Progenitor cell of endocrine pancreas (in vitro differentiated cells): ENCODE data around the gene PI16. TPM values are rescaled to one million over a fixed set of nuclear protein-coding genes. Genes with fewer than 3 reads are reported as not detected.

Experiments
- DNase-seq: peaks from one replicate; pipeline ENCODE4 v3.0.0; 2021; ENCODE audit warnings: low spot score; ENCODE audit not compliant: unreplicated experiment
- H3K27ac Mint-ChIP-seq: 2 replicates; pipeline ENCODE4 v1.8.0; 2021; ENCODE audit warnings: mild to moderate bottlenecking, moderate library complexity, mixed read lengths
- H3K27me3 Mint-ChIP-seq: 2 replicates; pipeline ENCODE4 v1.8.0; 2021; ENCODE audit warnings: mixed read lengths
- H3K36me3 Mint-ChIP-seq: 2 replicates; pipeline ENCODE4 v1.8.0; 2022; ENCODE audit warnings: mixed read lengths; ENCODE audit not compliant: insufficient read depth
- H3K4me1 Mint-ChIP-seq: 2 replicates; pipeline ENCODE4 v1.8.0; 2021; ENCODE audit warnings: low read depth, mixed read lengths
- H3K4me3 Mint-ChIP-seq: 2 replicates; pipeline ENCODE4 v1.8.0; 2021; ENCODE audit warnings: low read depth, mild to moderate bottlenecking, moderate library complexity, mixed read lengths
- H3K9me3 Mint-ChIP-seq: 2 replicates; pipeline ENCODE4 v1.8.0; 2021; ENCODE audit warnings: low read depth, mixed read lengths
- total RNA-seq: library from RNA; stranded (reverse); gene quantifications from 2 replicates; pipeline ENCODE4 v1.2.1, GENCODE V29; 2021
- TF ChIP-seq, protein P1 (sequence below): fragments of 200-600 bp; sonication (generic); IDR thresholded peaks from one replicate; pipeline ENCODE4 v1.5.0; 2021; ENCODE audit warnings: antibody characterized with exemption, mild to moderate bottlenecking; ENCODE audit not compliant: unreplicated experiment

PI16 gene
- total RNA-seq, 1 donor from 2014 or later, result not detected

DNA sequence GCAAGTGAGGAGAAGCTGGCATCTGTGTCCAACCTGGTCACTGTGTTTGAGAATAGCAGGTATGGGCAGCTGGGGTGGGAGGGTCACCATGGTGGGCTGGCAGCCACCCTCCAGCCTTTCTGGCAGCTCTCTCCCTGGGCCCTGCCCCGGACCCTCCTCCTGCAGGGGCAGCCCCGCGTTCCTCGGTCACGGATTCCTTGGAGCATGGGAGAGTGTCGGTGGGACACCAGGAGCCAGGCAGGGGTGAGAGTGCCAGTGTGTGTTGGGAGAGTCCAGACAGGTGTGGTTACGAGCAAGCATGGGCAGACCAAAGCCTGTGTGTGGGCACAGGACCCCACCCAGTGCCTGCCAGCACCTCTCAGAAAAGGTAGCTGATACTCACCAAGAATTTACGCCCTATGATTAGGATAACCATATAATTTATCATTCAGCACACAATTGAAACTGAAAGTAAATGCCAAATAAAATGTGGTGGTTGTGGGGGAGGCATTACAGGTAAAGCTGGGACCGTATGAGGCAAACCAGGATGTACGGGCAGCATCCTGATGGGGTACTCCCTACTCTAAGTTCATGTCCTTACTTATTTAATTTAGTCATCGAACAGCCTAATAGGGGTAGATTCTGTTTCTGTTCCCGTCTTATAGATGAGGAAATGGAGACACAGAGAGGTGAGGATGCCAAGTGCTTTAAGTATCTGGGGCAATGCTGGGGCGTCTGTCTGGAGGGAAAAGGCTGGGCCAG lies 51.5 kb downstream of the PI16 start:
- no peaks in the 10 kb centered on the region for H3K9me3 Mint-ChIP-seq
- peaks cover 16% of the 10 kb centered on the region for H3K27me3 Mint-ChIP-seq
- H3K27ac Mint-ChIP-seq, result no peak overlapping the region
- no peaks in the 10 kb centered on the region for H3K4me1 Mint-ChIP-seq
- TF ChIP-seq, protein P1, sequence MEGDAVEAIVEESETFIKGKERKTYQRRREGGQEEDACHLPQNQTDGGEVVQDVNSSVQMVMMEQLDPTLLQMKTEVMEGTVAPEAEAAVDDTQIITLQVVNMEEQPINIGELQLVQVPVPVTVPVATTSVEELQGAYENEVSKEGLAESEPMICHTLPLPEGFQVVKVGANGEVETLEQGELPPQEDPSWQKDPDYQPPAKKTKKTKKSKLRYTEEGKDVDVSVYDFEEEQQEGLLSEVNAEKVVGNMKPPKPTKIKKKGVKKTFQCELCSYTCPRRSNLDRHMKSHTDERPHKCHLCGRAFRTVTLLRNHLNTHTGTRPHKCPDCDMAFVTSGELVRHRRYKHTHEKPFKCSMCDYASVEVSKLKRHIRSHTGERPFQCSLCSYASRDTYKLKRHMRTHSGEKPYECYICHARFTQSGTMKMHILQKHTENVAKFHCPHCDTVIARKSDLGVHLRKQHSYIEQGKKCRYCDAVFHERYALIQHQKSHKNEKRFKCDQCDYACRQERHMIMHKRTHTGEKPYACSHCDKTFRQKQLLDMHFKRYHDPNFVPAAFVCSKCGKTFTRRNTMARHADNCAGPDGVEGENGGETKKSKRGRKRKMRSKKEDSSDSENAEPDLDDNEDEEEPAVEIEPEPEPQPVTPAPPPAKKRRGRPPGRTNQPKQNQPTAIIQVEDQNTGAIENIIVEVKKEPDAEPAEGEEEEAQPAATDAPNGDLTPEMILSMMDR, result no peak
- H3K36me3 Mint-ChIP-seq, result no peaks in the 10 kb centered on the region
- H3K4me3 Mint-ChIP-seq, result no peak overlapping the region
- no peak for DNase-seq

DNA sequence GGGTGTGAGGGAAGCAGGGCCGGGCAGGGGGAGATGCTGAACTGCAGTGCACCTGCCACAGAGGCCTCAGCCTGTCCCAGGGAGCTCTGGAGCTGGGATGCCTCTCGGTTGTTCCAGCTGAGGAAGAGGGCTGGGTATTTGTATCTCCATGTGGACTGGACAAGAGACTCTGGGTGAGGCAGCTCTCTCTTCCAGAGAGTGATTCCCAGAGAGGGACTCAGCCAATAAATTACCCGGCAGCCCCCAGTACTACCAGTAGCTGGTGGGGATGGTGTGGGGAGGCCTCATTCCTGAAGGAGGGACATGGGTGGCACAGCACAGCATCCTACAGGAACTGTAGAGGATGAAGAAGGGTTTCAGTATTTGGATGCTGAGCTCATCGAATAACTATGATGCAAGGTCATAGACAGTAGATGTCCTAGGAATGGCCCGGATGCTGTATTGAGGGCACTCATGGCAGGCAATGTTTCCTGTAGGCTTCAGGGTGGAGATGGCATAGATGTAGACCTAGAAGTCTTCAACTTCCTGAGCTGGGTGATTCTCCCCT lies 52.3 kb downstream of the PI16 start:
- Mint-ChIP-seq H3K36me3 (no peaks in the 10 kb centered on the region), H3K9me3 (no peaks in the 10 kb centered on the region), H3K4me3 (no peak overlapping the region), H3K27ac (no peak overlapping the region), H3K4me1 (no peaks in the 10 kb centered on the region), H3K27me3 (peaks cover 9% of the 10 kb centered on the region)
- no peak for DNase-seq
- TF ChIP-seq, protein P1, result no peak

DNA sequence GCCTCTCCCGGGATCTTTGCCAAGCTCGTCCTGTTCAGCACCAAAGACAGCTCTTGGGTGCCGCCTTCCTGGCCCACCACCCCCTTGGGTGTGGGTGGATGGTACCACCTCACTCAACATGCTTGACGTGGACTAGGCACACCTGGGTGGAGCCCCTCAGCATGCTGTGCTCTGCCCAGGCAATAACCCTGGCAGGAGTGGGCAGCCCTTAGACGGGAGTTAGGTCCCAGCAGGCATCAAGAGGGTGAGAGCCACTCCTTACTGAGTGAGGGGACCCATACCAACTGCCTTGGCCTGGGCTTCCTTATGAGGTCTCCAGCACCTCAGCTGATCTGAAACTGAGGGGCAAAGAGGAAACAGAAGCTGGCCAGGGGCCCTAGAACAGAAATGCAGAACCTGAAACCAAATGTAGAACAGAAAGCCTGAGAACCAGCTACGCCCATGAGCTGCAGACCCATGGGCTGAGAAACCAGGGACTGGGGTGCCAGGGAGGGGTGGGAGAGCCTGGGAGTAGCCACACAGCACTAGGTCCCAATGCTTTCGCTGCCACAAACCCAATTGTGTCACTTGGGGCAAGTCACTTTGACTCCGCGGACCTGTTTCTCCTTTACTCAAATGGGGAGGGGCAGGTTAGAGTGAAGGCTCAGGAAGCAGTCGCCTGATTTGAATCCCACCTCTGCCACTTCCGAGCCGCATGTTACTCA lies 53.0 kb downstream of the PI16 start:
- no peaks in the 10 kb centered on the region for H3K36me3 Mint-ChIP-seq
- no peak overlapping the region for H3K4me3 Mint-ChIP-seq
- DNase-seq, result no peak
- H3K27ac Mint-ChIP-seq, result no peak overlapping the region
- H3K4me1 Mint-ChIP-seq, result no peaks in the 10 kb centered on the region
- TF ChIP-seq, protein P1, result no peak
- peaks cover 4% of the 10 kb centered on the region for H3K27me3 Mint-ChIP-seq
- H3K9me3 Mint-ChIP-seq, result no peaks in the 10 kb centered on the region

DNA sequence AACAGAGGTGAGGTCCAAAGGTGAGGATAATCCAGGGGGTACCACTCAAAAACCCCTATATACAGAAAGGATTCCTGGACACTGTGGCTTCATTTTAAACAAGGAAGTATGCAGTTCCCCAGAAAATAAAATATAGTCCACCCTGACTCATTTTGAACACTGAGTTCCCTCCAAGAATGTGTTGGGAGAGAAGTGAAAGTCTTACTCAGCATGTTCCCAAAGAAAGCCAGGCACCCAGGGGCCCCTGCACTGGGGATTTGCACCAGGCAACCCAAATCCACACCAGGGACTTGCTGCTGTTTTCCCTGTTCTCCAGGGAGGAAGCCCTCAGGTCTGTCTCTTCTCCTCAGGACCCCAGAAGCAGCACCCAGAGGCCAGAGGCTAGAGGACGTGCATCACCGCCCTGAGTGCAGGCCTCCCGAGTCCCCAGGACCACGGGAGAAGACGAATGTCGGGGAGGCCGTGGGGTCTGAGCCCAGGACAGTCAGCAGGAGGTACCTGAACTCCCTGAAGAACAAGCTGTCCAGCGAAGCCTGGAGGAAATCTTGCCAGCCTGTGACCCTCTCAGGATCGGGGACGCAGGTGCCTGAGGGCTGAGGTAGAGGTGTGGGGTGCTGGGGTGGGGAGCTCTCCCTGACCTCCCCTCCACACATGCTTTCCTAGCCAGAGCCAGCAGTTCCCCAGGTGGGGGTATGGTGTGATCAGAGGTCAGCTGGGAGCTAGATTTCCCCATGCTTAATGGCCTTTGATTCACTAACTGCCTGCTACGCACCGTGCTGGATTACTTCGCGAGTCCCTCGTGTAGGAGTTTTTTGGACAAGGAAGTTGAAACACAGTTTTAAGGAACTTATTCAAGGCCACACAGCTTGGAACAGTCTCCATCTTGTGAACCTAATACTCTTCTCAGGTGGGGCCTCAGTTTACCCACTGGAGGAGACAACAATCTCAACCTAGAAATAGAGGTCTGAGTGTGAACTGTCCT lies 54.2 kb downstream of the PI16 start:
- Mint-ChIP-seq H3K36me3 (no peaks in the 10 kb centered on the region), H3K27me3 (peaks cover 4% of the 10 kb centered on the region), H3K9me3 (no peaks in the 10 kb centered on the region), H3K4me1 (no peaks in the 10 kb centered on the region), H3K27ac (no peak overlapping the region), H3K4me3 (no peak overlapping the region)
- TF ChIP-seq, protein P1, result no peak
- no peak for DNase-seq

DNA sequence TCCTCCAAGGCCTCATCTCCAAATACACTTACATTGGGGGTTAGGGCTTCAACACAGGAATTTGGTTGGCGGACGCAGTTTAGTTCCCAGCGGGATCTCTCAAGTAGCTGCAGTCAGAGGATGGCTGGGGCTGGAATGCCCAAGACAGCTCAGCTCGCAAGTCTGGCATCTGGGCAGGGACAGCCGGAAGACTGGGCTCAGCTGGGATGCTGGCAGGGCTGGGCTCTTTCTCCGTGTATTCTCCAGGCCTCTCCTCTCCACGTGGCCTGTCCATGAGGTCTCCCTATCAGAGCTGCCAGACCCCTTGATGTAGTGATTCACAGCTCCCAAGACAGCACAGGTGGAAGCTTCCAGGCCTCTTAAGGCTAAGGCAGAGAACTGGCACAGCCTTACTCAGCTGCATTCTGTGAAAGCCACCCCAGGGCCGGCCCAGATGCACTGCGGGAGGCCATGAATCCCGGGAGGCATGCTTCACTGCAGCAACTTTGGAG lies 55.9 kb downstream of the PI16 start:
- no peak for DNase-seq
- TF ChIP-seq, protein P1, result no peak
- Mint-ChIP-seq H3K9me3 (no peaks in the 10 kb centered on the region), H3K4me3 (no peak overlapping the region), H3K36me3 (no peaks in the 10 kb centered on the region), H3K27me3 (peaks cover 4% of the 10 kb centered on the region), H3K27ac (no peak overlapping the region), H3K4me1 (no peaks in the 10 kb centered on the region)
